Loucy (cell line): ENCODE measurements around the gene SMIM15.

Experiments
- H2AFZ ChIP-seq: fragments of 200-600 bp; sonication (generic); 2 replicates; pipeline ENCODE4 v1.6.0; 2016; ENCODE audit warnings: antibody characterized with exemption, mild to moderate bottlenecking, low read length, moderate library complexity
- H3F3A ChIP-seq: fragments of 200-600 bp; 2 replicates; pipeline ENCODE4 v1.6.0; 2016; ENCODE audit warnings: antibody characterized with exemption, low read depth, mild to moderate bottlenecking
- H3K27me3 ChIP-seq: fragments of 200-600 bp; sonication (generic); 2 replicates; pipeline ENCODE4 v1.6.1; 2014; ENCODE audit warnings: low read length, mild to moderate bottlenecking; ENCODE audit not compliant: insufficient read depth, poor library complexity, severe bottlenecking
- H3K36me3 ChIP-seq: fragments of 200-600 bp; sonication (generic); 2 replicates; pipeline ENCODE4 v1.6.1; 2016; ENCODE audit warnings: low read length; ENCODE audit not compliant: insufficient read depth
- H3K4me1 ChIP-seq: fragments of 200-600 bp; sonication (generic); 2 replicates; pipeline ENCODE4 v1.5.1; 2014; ENCODE audit warnings: low read length, mild to moderate bottlenecking; ENCODE audit not compliant: insufficient read depth, poor library complexity, severe bottlenecking
- H3K4me2 ChIP-seq: fragments of 200-600 bp; sonication (generic); 2 replicates; pipeline ENCODE4 v1.6.0; 2014; ENCODE audit warnings: antibody characterized with exemption, low read length, low read depth, mild to moderate bottlenecking; ENCODE audit not compliant: poor library complexity, severe bottlenecking
- H3K4me3 ChIP-seq: fragments of 200-600 bp; sonication (generic); 2 replicates; pipeline ENCODE4 v1.5.1; 2014; ENCODE audit warnings: low read length, mild to moderate bottlenecking, mixed read lengths; ENCODE audit not compliant: poor library complexity, severe bottlenecking
- H3K79me2 ChIP-seq: fragments of 200-600 bp; sonication (generic); 2 replicates; pipeline ENCODE4 v1.6.1; 2014; ENCODE audit warnings: low read length; ENCODE audit not compliant: insufficient read depth
- H3K9ac ChIP-seq: fragments of 200-600 bp; sonication (generic); 2 replicates; pipeline ENCODE4 v1.6.0; 2014; ENCODE audit warnings: mild to moderate bottlenecking, low read depth, low read length, moderate library complexity; ENCODE audit not compliant: poor library complexity, severe bottlenecking
- H3K9me2 ChIP-seq: fragments of 200-600 bp; sonication (generic); replicated peaks from 2 replicates; pipeline ENCODE4 v1.6.1; 2016; ENCODE audit warnings: low read depth, low read length, mixed read lengths
- H3K9me3 ChIP-seq: fragments of 200-600 bp; sonication (generic); 2 replicates; pipeline ENCODE4 v1.6.1; 2014; ENCODE audit warnings: mild to moderate bottlenecking, antibody characterized with exemption, low read length, low read depth; ENCODE audit not compliant: insufficient read depth
- H4K20me1 ChIP-seq: fragments of 200-600 bp; sonication (generic); 2 replicates; pipeline ENCODE4 v1.6.0; 2014; ENCODE audit warnings: antibody characterized with exemption, low read length, mild to moderate bottlenecking; ENCODE audit not compliant: insufficient read depth, poor library complexity, severe bottlenecking
- CTCF ChIP-seq: fragments of 200-600 bp; sonication (generic); conservative IDR thresholded peaks from 2 replicates; pipeline ENCODE4 v1.5.1; 2014; ENCODE audit warnings: mild to moderate bottlenecking, antibody characterized with exemption, low read length
- EZH2phosphoT487 ChIP-seq: fragments of 200-600 bp; IDR thresholded peaks from 2 replicates; pipeline ENCODE4 v1.6.1; 2018; ENCODE audit warnings: antibody characterized with exemption, mild to moderate bottlenecking, moderate library complexity, borderline replicate concordance

Gene SMIM15

GRCh38 chr5:61115968-61116367, 46.3 kb downstream of the SMIM15 start:
- no peaks in the 10 kb centered on the region; the same call in 1 of the 2 replicates for H3K9me3 ChIP-seq
- H4K20me1 ChIP-seq = no peaks in the 10 kb centered on the region
- H3K79me2 ChIP-seq = no peaks in the 10 kb centered on the region
- H3K36me3 ChIP-seq = no peaks in the 10 kb centered on the region; the same call in 1 of the 2 replicates
- H3F3A ChIP-seq = no peaks in the 10 kb centered on the region
- H2AFZ ChIP-seq = no peak overlapping the region
- no peaks in the 10 kb centered on the region for H3K4me1 ChIP-seq
- H3K27me3 ChIP-seq = no peaks in the 10 kb centered on the region
- no peak overlapping the region for H3K4me2 ChIP-seq
- H3K9me2 ChIP-seq = 0 out of 2 replicates have a peak, but pooled peaks cover 3% of the 10 kb centered on the region
- H3K9ac ChIP-seq = no peak overlapping the region
- no peak for TF ChIP-seq CTCF
- TF ChIP-seq EZH2phosphoT487 = no peak
- no peak overlapping the region for H3K4me3 ChIP-seq

GRCh38 chr5:61114441-61114840, 47.8 kb downstream of the SMIM15 start:
- H3K9me3 ChIP-seq = no peaks in the 10 kb centered on the region; the same call in 1 of the 2 replicates
- H4K20me1 ChIP-seq = no peaks in the 10 kb centered on the region
- no peak for TF ChIP-seq CTCF
- TF ChIP-seq EZH2phosphoT487 = no peak
- 0 out of 2 replicates have a peak, but pooled peaks cover 3% of the 10 kb centered on the region for H3K9me2 ChIP-seq
- no peak overlapping the region for H3K4me3 ChIP-seq
- H3K4me2 ChIP-seq = no peak overlapping the region
- H2AFZ ChIP-seq = no peak overlapping the region
- H3K27me3 ChIP-seq = no peaks in the 10 kb centered on the region
- no peaks in the 10 kb centered on the region; the same call in 1 of the 2 replicates for H3K36me3 ChIP-seq
- no peak overlapping the region for H3K9ac ChIP-seq
- H3K79me2 ChIP-seq = no peaks in the 10 kb centered on the region
- no peaks in the 10 kb centered on the region for H3K4me1 ChIP-seq
- H3F3A ChIP-seq = no peaks in the 10 kb centered on the region
